ENCODE results near the gene CACNG1. TPM values are rescaled to one million over a fixed set of nuclear protein-coding genes. Genes with fewer than 3 reads are reported as not detected.

Gene CACNG1
- polyA plus RNA-seq, 3 donors = not detected

DNA sequence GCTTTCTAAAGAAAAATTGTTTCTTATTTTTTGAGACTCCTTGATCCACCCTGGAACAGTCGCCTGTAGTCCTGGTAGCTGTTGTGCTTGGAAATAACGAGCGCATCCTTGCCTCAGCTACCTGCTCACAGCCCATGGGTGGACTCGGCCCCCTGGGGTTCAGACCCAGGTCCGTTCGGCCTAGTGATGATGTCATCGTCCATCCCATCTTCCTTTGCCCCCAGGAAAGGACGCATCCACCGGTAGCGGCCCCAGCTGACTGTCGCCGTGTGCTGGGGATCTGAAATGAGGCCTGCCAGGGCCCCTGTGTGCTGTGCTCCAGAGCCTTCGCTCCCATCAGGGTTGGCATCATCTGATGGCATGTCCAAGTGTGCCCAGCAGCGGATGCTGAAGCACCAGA lies 12.0 kb upstream of the CACNG1 start:
- peaks cover 0 to 5% (median 5%) of the 10 kb centered on the region in 3 donors for H3K27me3 Mint-ChIP-seq (ENCODE audit: low read depth in 3 of 3)
- H3K4me3 ChIP-seq (replicated peaks in 1 of 3; ENCODE audit: low read depth in 2 of 3, low read length in 3 of 3) = no peak overlapping the region
- no peak overlapping the region for H3K27ac Mint-ChIP-seq
- H3K4me1 ChIP-seq (ENCODE audit: control insufficient read depth in 1 of 2, insufficient read depth in 2 of 2, low read length in 2 of 2) = no peaks in the 10 kb centered on the region
- H3K36me3 Mint-ChIP-seq = no peaks in the 10 kb centered on the region
- no peak overlapping the region for H2AFZ ChIP-seq (ENCODE audit: insufficient read depth, low read depth, low read length, poor library complexity, severe bottlenecking)
- intact Hi-C loops (cut with micrococcal nuclease) = no loop called here
- TF ChIP-seq, protein P1, sequence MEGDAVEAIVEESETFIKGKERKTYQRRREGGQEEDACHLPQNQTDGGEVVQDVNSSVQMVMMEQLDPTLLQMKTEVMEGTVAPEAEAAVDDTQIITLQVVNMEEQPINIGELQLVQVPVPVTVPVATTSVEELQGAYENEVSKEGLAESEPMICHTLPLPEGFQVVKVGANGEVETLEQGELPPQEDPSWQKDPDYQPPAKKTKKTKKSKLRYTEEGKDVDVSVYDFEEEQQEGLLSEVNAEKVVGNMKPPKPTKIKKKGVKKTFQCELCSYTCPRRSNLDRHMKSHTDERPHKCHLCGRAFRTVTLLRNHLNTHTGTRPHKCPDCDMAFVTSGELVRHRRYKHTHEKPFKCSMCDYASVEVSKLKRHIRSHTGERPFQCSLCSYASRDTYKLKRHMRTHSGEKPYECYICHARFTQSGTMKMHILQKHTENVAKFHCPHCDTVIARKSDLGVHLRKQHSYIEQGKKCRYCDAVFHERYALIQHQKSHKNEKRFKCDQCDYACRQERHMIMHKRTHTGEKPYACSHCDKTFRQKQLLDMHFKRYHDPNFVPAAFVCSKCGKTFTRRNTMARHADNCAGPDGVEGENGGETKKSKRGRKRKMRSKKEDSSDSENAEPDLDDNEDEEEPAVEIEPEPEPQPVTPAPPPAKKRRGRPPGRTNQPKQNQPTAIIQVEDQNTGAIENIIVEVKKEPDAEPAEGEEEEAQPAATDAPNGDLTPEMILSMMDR (IDR thresholded peaks at IDR 0.05) = no peak
- no peak for DNase-seq
- H3K27ac ChIP-seq (ENCODE audit: low read depth in 1 of 2, low read length in 2 of 2) = no peak overlapping the region
- H3K4me1 Mint-ChIP-seq = no peaks in the 10 kb centered on the region
- no peak overlapping the region for H3K4me2 ChIP-seq (replicated peaks; ENCODE audit: extremely low read depth, low read length, poor library complexity, severe bottlenecking)
- no peaks in the 10 kb centered on the region for H3K79me2 ChIP-seq (ENCODE audit: insufficient read depth, low read length)
- 99% methylated on average over 13 of the region's 14 CpGs for WGBS (ENCODE audit: insufficient coverage)
- no peaks in the 10 kb centered on the region for H4K20me1 ChIP-seq (ENCODE audit: insufficient read depth, low read length)
- H3K9me3 ChIP-seq (replicated peaks in 1 of 2; ENCODE audit: control insufficient read depth in 1 of 2, insufficient read depth in 1 of 2, low read length in 2 of 2) = no peaks in the 10 kb centered on the region
- no peaks in the 10 kb centered on the region for H3K36me3 ChIP-seq (replicated peaks in 1 of 2; ENCODE audit: control insufficient read depth in 1 of 2, insufficient read depth in 2 of 2, low read length in 2 of 2)
- peaks cover 0 to 11% (median 3%) of the 10 kb centered on the region in 7 donors for H3K9me3 Mint-ChIP-seq
- no peak overlapping the region for H3K9ac ChIP-seq (ENCODE audit: insufficient read depth, low read length, poor library complexity, severe bottlenecking)
- no peaks in the 10 kb centered on the region for H3K27me3 ChIP-seq (ENCODE audit: control insufficient read depth in 2 of 2, insufficient read depth in 2 of 2, low read length in 2 of 2)
- H3K4me3 Mint-ChIP-seq = no peak overlapping the region

- H3K27me3 ChIP-seq (ENCODE audit: control insufficient read depth in 2 of 2, insufficient read depth in 2 of 2, low read length in 2 of 2) = no peaks in the 10 kb centered on the region
- no peak overlapping the region for H2AFZ ChIP-seq (ENCODE audit: insufficient read depth, low read depth, low read length, poor library complexity, severe bottlenecking)
- Mint-ChIP-seq H3K9me3 (peaks cover 0 to 10% (median 3%) of the 10 kb centered on the region in 7 donors), H3K36me3 (no peaks in the 10 kb centered on the region), H3K4me3 (no peak overlapping the region), H3K4me1 (no peaks in the 10 kb centered on the region), H3K27ac (no peak overlapping the region), H3K27me3 (ENCODE audit: low read depth in 3 of 3) (peaks cover 0 to 4% (median 4%) of the 10 kb centered on the region in 3 donors)
- 100% methylated on average over 7 of the region's 13 CpGs for WGBS (ENCODE audit: insufficient coverage)
- no peaks in the 10 kb centered on the region for H4K20me1 ChIP-seq (ENCODE audit: insufficient read depth, low read length)
- no peaks in the 10 kb centered on the region for H3K36me3 ChIP-seq (replicated peaks in 1 of 2; ENCODE audit: control insufficient read depth in 1 of 2, insufficient read depth in 2 of 2, low read length in 2 of 2)
- H3K4me3 ChIP-seq (replicated peaks in 1 of 3; ENCODE audit: low read depth in 2 of 3, low read length in 3 of 3) = no peak overlapping the region
- no peak overlapping the region for H3K9ac ChIP-seq (ENCODE audit: insufficient read depth, low read length, poor library complexity, severe bottlenecking)
- no peaks in the 10 kb centered on the region for H3K79me2 ChIP-seq (ENCODE audit: insufficient read depth, low read length)
- no peak for DNase-seq
- H3K9me3 ChIP-seq (replicated peaks in 1 of 2; ENCODE audit: control insufficient read depth in 1 of 2, insufficient read depth in 1 of 2, low read length in 2 of 2) = no peaks in the 10 kb centered on the region
- no peak overlapping the region for H3K4me2 ChIP-seq (replicated peaks; ENCODE audit: extremely low read depth, low read length, poor library complexity, severe bottlenecking)
- TF ChIP-seq, protein P1 (IDR thresholded peaks at IDR 0.05) = no peak
- no peaks in the 10 kb centered on the region for H3K4me1 ChIP-seq (ENCODE audit: control insufficient read depth in 1 of 2, insufficient read depth in 2 of 2, low read length in 2 of 2)
- intact Hi-C loops (cut with micrococcal nuclease) = no loop called here
- H3K27ac ChIP-seq (ENCODE audit: low read depth in 1 of 2, low read length in 2 of 2) = no peak overlapping the region
These were observed 11.4 kb upstream of the CACNG1 start for GRCh38 chr17:67032985-67033384.

All from CD14-positive monocyte (primary cell).